Heart left ventricle (tissue), 13 donors: ENCODE results near the gene RBM7.

Experiments
- POLR2A ChIP-seq, 2 donors: fragments of 450-650 bp; IDR thresholded peaks; one replicate each; pipeline ENCODE4 v1.6.1; 2017; ENCODE audit warnings: antibody characterized with exemption in 2 of 2, mild to moderate bottlenecking in 2 of 2, moderate library complexity in 2 of 2
- TF ChIP-seq, protein P1 (sequence below), 12 donors: fragments of 200-600 bp; sonication (generic) in 4 of 12; IDR thresholded peaks; one replicate each; pipeline versions ENCODE4 v1.5.0 to v1.8.0; 2018 to 2022; ENCODE audit warnings: antibody characterized with exemption in 12 of 12, mild to moderate bottlenecking in 5 of 12
- donor health status: ischemic (EF 13 %, LVEDD 7.1; RV severe dilation, severe dysfunction).
- donor health status: DM: no; HTN: yes; CAD: no.
- donor health status: DM: no; HTN: no; CAD: no.
- donor health status: ischemic (EF 25% LVEDD 6.9; RV normal size, moderate dysfunction).
- donor health status: ischemic (EF 25% LVEDD 5.7; RV mildly dilated, moderate dysfunction).
- donor health status: ischemic (EF 35%, LVEDD 5.7; RV mildly dilated, moderate dysfunction).
- donor health status: nonischemic (EF 11% LVEDD 7.7; RV severe dilation, severe dysfunction).
- donor health status: DM: yes; HTN: yes; CAD: no.
- donor health status: PGD.
- donor health status: ischemic (EF 29% LVEDD 5.4; RV normal size, mild dysfunction).
- donor health status: nonischemic (EF 23%, LVEDD 6.1; RV moderate dilation, normal function).

DNA sequence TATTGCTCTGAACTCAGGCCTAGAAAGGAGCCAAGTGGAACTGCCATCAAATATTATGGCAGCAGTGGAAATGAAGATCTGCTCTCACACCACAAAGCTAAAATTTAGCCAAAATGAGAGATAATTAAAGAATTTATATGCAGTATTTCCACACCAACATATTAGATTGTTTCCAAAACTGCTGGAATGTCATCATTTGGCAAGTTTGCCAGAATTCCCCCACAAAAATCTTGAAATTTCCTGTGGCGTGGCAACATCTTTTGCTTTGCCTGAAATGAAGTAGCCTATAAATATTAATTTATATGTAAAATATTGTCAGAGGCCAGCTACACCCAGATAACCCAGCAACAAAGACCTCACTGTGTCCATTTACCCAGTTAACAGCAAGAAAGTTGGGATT lies 13.9 kb upstream of the RBM7 start:
- TF ChIP-seq, protein P1, sequence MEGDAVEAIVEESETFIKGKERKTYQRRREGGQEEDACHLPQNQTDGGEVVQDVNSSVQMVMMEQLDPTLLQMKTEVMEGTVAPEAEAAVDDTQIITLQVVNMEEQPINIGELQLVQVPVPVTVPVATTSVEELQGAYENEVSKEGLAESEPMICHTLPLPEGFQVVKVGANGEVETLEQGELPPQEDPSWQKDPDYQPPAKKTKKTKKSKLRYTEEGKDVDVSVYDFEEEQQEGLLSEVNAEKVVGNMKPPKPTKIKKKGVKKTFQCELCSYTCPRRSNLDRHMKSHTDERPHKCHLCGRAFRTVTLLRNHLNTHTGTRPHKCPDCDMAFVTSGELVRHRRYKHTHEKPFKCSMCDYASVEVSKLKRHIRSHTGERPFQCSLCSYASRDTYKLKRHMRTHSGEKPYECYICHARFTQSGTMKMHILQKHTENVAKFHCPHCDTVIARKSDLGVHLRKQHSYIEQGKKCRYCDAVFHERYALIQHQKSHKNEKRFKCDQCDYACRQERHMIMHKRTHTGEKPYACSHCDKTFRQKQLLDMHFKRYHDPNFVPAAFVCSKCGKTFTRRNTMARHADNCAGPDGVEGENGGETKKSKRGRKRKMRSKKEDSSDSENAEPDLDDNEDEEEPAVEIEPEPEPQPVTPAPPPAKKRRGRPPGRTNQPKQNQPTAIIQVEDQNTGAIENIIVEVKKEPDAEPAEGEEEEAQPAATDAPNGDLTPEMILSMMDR (IDR thresholded peaks at IDR 0.05): no peak
- no peak for TF ChIP-seq POLR2A (IDR thresholded peaks at IDR 0.05)
